Choroid plexus epithelial cell (primary cell): ENCODE results near the gene MSRB1.
A peak's percentile ranks its signal among the peaks of the same experiment; 100 is the strongest.

ENCODE experiments used
- DNase-seq: peaks from one replicate; pipeline ENCODE4 v3.0.0-alpha.2; 2010; ENCODE audit warnings: low read depth
- H3K4me3 ChIP-seq: 2 replicates; pipeline ENCODE4 v1.5.1; 2011; ENCODE audit warnings: low read depth, mild to moderate bottlenecking, control low read depth, low read length, moderate library complexity
- CTCF ChIP-seq: conservative IDR thresholded peaks from 2 replicates; pipeline ENCODE4 v1.5.1; 2011; ENCODE audit warnings: low read depth, mild to moderate bottlenecking, control low read depth, inconsistent platforms, low read length, moderate library complexity

The MSRB1 gene

GRCh38 chr16:1942810-1943726 lies at the start of gene MSRB1:
Gene MSRB1 (minus strand): TSS chr16:1943199. CDS start chr16:1943156, 43 bp downstream.
- H3K4me3 ChIP-seq, result peak within 1 kb of the TSS; percentile 85
- TF ChIP-seq CTCF, result no peak
- DNase-seq, result peak; percentile 99

- peak overlapping the region; percentile 40 for H3K4me3 ChIP-seq
- peak; percentile 95 for DNase-seq
- no peak for TF ChIP-seq CTCF
Measured at GRCh38 chr16:1991948-1992703, 49.1 kb upstream of the MSRB1 start.

- H3K4me3 ChIP-seq, result peak overlapping the region; percentile 40
- DNase-seq, result no peak
- TF ChIP-seq CTCF, result no peak
Measured at GRCh38 chr16:1991588-1991947, 48.6 kb upstream of the MSRB1 start.

- no peak for DNase-seq
- TF ChIP-seq CTCF, result no peak
- no peak overlapping the region for H3K4me3 ChIP-seq
Measured at GRCh38 chr16:1991135-1991551, 48.1 kb upstream of the MSRB1 start.

- H3K4me3 ChIP-seq, result no peak overlapping the region
- DNase-seq, result no peak
- no peak for TF ChIP-seq CTCF
Measured at GRCh38 chr16:1990351-1991134, 47.5 kb upstream of the MSRB1 start.

- DNase-seq, result no peak
- TF ChIP-seq CTCF, result no peak
- H3K4me3 ChIP-seq, result no peak overlapping the region
Measured at GRCh38 chr16:1990101-1990350, 47.0 kb upstream of the MSRB1 start.
